ENCODE results near the gene C16orf82.

The C16orf82 gene

DNA sequence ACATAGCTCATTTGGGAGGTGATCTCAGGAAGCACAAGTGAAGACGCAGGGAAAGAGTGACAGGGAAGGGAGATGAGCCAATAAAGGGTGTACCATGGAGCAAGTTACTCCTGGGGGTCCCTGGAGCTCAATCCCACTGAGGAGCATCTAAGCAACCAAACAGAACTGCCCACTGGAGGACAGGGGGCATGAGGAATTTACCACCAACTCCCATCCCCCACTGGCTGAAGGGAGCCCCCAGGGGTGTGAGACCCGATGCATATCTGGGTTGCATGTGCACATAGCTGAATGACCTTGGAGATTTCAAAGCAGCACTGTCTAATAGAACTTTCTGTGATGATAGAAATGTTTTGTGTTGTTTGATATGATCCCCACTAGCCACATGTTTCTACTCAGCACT lies 29.6 kb downstream of the C16orf82 start:
- no peak for DNase-seq

DNA sequence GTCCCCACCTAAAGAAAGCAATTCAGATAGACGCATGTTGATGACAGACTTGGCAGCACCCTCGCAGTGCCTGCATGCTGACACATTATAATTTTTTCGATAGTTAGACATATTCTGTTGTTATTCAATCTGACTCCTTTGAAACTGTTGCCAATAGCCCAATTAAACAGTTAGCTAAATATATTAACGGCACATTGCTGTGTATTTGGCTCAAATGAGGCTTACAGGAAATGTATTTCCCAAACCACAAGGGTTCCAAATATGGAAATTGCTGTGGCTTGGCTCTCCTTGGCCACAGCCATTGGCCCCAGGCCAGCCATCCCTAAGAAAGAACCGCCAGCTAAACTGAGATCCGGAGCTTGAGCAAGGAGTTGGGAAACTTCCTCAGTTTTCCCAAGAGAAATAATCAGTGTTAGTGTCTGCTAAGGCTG lies 31.1 kb downstream of the C16orf82 start:
- DNase-seq: no peak

DNA sequence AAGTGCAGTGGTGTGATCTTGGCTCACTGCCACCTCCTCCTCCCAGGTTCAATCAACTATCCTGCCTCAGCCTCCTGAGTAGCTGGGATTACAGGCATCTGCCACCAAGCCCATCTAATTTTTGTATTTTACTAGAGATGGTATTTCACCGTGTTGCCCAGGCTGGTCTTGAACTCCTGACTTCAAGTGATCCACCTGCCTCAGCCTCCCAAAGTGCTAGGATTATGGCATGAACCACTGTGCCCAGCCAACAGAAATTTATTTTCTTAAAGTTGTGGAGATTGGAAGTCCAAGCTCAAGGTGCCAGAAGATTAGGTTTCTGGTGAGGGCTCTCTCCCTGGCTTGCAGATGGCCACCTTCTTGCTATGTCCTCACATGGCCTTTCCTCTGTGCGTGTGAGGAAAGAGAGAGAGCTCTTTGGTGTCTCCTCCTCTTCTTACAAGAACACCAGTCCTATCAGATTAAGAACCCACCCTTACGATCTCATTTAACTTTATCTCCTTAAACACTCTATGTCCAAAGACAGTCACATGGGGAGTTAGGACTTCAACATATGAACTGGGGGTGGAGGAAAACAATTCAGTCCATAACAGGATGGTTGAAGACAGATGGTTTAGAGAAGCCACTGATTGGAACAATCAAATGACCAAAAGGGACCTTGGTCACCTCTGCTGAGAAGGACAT lies 31.8 kb downstream of the C16orf82 start:
- DNase-seq: no peak

DNA sequence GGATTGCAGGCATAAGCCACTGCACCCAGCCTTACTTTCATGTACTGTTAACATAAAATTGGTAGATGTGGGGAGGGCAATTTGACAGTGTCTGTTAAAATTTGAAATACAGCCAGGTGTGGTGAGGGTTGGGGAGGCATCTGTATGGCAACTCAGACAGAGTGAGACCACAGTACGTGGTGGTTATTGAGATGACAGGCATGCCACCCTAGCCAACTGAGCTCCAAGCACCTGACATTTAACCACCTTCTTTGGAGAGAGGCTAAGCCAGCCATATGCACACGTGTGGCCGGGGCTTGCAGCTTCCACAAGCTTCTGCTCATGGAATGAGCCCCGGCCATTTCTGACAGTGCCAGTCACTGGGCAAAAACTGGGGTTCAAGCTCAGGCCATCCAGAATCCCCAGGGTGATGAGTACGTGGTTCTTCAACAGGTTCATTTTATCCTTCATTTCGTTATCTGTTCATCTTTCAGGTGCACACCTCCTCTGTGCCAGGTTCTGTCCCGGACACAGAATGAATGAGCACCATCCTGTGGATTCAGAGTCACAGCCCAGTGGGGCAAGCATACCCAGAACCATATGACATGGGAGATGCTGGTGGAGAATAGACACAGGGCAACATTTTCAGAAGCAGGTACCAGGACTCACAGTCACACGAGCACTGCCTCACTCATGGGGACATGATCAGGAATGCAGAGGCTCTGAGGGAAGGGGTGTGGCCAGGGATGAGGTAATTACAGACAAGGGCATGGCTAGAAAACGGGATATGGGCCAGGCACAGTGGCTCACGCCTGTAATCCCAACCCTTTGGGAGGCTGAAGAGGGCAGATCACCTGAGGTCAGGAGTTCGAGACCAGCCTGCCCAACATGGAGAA lies 36.2 kb downstream of the C16orf82 start:
- DNase-seq: no peak

DNA sequence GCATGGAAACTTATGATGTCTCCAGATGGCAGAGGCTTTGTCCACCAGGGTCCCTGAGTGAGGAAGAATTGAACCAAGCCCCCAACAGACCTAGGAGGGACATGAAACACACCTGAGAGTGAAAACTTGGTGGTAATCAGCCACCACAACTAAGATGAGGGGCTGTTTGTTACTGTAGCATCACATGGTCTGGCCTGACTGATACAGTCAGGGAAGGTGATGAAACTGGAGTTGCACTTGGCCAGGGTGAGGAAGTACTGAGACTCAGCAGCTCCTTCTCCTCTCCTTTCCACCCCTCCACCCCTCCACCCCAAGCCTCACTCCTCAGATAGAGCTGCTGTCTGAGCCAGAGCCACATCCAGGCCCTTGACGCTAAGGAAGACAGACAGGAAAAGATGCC lies 37.2 kb downstream of the C16orf82 start:
- DNase-seq: no peak

DNA sequence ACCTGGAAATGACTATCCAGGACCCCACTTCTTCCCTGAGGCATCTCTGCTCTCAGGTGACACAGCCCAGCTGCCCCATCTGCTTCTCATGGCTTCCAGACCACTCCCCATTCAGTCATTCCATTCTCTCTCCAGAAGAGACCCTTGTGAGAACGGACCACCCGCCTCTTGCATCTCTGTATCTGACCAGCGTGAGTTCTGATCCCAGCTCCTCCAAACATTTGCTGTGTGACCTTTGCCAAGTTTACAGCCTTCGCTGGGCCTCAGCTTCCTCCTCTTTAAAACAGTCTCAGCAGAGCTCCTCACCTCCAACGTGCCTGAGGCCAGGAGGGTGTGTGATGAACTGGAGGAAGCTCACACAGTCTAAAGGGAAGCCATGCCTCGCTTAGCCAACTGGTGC lies 39.6 kb downstream of the C16orf82 start:
- DNase-seq: no peak

DNA sequence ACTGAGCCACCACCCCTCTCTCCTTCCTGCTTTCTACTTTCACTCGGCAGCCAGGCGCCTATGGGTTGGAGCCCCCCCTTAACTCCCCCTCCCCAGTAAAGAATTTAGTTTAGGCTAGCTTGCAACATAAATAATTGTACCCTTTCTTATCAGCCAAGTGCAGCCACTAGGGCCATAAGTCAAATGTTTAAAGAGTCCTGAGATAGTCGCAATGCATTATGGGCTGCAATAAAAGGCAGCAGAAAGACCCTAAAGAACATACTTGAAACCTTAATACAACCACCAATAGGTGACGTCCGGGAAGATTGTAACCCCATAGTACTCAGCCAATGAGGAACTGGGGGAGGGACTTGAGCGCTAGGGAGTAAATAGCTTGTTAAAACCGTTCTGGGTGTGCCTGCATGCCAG lies 40.5 kb downstream of the C16orf82 start:
- no peak for DNase-seq

DNA sequence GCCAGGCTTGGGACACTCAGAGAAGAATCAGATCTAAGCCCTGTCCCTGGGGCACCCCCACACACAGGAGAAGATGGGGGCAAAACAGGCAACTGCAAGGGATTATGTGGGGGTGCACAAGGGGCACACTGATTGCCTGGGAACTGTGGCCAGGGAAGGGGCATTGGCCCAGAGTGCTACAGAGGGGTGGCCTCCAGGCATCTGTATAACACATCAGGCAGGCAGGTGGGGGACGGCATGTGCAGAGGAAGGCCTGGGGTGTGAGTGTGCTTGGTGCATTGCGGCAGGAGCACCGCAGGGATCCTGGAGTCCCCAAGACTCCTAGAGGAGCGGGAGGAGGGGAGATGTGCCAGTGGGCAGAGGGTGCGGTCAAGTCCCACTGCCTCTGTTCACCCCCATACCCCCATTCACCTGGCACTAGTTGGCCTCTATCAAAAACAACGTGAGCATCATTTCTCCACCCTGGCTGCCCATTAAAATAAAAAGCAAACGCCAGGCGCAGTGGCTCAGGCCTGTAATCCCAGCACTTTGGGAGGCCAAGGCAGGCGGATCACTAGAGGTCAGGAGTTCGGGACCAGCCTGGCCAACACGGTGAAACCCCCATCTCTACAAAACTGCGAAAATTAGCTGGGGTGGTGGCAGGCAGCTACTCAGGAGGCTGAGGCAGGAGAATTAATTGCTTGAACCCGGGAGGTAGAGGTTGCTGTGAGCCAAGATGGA lies 41.5 kb downstream of the C16orf82 start:
- no peak for DNase-seq

DNA sequence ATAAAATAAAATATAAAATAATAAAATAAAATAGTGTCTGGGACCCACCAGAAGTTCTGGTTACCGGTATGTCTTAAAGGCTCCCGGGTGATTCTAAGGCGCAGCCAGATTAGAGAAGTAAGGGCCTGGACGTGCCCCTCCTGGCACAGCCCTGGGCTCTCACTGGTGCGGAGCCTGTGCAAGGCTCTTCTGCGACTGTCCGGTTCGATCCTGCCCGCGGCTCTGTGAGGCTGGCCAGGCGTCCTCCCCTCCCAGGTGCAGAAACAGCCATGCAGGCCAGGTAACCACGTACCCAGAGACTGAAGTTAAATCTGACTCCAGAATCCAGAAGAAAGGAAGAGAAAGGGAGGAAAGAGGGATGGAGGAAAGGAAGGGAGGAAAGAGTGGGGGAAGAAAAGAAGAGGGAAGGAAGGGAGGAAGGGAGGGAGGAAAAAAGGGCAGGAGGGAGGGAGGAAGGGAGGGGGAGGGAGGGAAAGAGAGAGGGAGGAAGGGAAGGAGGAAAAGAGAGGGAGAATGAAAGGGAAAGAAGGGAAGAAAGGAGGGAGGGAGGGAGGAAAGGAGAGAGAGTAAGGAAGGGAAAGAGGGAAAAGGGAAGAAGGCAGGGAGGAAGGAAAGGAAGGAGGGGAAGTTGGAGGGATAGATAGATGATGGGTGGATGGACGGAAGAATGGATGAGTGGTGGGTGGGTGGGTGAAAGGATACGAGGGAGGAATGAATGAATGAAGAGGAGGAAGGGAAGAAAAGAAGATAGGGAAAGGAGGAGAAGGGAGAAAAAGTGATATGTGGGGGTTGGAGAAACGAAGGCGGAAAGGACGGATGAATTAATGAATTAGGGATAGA lies 42.3 kb downstream of the C16orf82 start:
- no peak for DNase-seq

DNA sequence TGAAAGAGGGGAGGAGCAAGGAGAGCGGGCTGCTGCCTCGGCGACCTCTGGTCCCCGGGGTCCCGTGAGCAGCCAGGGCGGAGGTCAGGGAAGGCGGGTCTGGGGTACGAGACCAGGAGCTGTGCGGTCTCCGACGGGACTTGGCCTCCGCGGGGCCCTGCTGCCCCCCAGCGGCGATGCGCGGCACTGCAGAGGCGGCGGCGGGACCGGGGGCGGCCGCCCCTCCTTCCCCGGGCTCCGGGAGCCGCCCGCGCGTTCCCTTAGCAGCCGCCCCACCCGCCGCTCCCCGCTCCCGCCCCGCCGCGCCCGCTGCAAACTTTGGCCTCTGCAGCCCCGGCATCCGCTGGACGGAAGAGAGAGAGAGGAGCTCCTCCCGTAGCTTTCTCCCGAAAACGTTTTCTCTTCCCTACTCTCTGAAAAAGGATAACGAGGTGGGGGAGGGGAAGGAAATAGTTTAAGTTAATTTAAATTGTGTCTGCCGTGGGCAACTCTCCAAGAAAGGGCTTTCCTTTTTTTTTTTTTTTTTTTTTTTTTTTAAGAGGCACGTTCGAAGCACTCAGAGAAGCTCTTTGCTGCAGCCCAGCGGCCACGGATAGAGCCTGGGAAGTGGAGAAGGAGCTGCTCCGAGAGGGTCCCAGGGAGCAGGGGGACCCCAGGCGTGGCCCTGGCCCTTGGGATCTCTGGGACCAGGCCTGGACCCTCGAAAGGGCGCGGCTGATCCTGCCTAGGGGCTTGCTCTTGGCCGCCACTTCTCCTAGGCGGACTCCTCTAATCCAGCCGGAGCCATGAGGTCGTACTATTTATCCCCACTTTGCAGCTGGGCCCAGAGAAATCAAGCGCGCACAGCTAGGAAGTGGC lies 43.2 kb downstream of the C16orf82 start:
- peak; percentile 70 for DNase-seq

DNA sequence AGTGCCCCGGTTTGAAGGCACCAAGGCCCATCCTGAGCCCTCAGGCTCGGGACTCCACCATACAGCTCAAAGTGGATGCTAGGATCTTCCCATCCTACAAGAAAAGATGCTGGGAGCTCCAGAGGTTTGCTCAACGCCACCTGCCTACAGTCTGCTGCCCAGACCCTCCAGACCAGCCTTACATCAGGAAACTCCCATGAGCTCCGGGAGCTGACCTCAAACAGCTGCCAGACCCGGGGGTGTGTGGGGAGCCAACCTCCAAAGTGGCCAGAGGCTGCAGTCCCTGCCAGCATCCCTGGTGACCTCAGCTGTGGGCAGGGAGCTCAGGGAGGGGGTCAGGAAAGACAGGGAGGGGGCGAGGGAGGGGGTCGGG lies 43.8 kb downstream of the C16orf82 start:
- DNase-seq: no peak

DNA sequence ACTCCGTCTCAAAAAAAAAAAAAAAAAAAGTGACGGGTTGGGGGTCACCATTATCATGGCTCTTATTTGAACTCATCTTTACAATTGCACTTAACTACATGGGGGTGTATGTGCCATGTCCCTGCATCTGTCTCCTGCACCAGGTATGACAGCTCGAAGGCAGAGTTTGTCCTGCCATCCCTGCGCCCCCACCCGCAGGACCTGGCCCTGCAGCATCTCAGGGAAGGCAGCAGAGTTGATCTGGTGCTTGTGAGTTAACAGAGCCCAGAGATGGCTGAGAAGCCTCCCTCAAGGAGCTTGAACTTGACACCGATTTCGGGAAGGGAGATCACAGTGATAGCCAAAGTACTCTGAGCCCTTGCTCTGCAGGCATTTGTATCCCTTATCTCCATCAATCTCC lies 44.8 kb downstream of the C16orf82 start:
- DNase-seq: no peak

DNA sequence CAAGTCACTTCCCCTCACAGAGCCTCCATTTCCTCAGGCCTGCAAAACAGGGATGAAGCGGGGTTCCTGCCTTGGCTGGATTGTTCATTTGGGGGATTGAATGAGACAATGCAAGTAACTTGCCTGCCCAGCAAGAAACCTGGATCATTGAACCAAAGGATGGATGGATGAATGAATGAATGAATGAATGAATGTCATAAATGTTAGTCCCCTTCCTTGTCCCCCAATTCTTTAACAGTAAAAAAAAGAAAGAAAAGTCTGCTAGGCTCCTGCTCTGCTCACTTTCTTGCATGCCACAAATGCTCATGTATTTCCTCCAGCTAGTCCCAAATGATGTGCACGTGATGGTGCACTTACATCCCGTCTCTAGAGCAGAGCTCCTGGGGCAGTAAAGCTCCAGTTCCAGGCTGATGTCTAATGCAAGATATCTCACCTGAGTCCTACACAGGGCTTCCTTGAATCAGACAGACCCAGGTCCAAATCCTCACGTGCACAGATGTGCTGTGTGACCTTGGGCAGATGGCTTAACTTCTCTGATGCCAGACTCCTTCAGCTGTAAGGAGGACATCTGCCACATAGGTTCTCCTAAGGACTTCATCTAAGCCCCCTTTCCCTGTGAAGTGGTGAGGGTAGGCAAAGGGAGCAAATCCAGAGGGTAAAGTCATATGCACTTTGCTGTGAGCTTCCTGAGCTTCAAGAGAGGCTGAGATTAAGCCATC lies 45.5 kb downstream of the C16orf82 start:
- no peak for DNase-seq

DNA sequence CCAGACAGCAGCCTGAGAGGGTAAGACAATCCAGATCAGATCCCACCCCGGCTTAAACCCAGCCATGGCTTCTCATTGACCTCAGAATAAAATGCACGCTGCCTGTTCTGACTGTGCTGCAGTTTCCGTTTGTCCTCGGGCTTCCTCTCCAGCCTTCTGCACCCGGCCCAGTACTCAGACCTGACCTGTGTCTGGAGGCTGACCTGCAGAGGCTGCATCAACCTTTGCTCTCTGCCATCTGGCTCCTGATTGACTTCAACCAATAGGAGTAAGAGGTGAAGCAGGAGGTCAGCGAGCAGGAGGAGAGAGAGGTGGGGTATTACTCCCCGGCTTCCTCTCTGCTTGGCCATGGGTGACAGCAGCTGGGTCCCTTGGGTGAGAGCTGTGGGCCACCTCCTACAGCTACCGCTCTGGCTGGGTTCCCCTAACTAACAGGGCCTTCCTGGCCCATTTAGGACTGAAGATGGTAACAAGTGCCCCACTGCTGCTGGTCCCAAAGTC lies 46.7 kb downstream of the C16orf82 start:
- no peak for DNase-seq

DNA sequence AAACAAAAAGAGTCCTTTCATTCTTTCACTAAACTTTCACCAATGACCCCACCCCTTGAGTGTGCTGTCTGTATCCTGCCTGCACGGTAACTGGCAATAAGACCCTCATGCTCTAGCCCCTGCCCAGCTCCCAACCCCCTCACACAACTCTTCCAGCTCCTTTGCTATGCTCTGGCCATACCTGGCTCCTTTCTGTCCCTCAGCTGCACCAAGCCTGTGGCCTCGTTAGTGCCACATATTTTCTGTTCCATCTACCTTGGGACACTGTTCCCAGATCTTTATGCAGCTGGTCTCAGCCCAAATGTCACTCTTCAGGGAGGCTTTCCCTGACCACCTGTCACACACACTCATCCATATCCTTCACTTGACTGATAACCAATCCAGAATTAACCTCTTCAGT lies 47.3 kb downstream of the C16orf82 start:
- no peak for DNase-seq

DNA sequence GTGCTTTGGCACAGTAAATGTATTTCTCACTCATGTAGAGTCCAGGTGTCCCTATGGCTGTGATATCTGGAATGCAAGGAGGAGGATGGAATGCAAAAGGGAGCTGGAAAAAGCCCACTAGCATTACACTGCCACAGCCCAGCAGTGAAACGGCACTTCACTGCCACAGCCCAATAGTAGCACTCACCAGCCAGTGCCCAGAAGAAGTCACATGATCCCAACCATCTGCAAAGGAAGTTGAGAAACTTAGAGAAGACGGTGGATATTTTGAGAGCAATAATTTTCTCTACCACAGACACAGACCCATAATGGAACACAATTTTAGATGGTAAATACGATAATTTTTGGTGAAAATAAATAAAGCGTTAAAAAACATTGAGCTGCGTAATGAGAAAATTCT lies 51.8 kb downstream of the C16orf82 start:
- DNase-seq: no peak
